ENCODE results near the gene TIPARP. TPM values are rescaled to one million over a fixed set of nuclear protein-coding genes. Genes with fewer than 3 reads are reported as not detected.

The TIPARP gene
- polyA plus RNA-seq, 1 experiment = 25.1 TPM

DNA sequence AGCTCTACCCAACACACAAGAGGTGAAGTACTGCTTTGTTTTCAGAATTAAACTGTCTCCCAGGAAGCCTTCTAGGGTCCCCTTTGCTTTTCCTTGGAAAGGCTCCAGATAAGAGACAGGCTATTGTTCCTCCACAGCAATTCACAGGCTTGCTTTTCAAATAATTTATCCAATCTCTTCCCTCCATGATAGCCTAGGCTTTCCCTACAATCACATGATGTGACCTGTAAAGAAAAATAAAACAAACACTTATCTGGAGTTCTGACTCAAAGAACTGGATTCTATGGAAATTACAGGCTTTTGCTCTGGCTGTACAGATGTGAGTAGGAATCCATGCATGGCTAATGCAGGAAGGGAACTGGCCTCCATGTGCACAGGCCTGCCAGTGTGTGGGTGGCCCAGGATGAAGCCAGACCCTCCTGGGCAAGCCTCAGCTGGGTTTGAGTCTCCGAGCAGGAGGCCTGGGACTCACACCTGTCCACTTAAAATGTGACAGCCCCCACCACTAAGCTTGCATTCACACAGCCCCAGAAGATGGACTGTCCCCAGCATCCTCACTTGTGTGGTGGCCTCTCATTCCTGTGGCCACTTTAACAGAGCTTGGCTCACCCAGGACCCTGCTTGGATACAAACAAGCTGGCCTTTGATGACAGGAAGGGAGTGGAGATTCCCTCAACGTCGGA lies 75.9 kb downstream of the TIPARP start:
- no peak for DNase-seq (ENCODE audit: low read depth, low spot score)
- Histone ChIP-seq H3K27me3 (ENCODE audit: control insufficient read depth, insufficient read depth, low read length) (no peaks in the 10 kb centered on the region), H3K27ac (ENCODE audit: low read depth, low read length) (peak overlapping the region; percentile 62), H3K9me3 (ENCODE audit: control insufficient read depth, insufficient read depth, low read length) (peaks cover 4% of the 10 kb centered on the region; the same call in 1 of the 2 replicates), H3K4me3 (ENCODE audit: low read depth, low read length) (no peak overlapping the region)
- TF ChIP-seq, protein P1, sequence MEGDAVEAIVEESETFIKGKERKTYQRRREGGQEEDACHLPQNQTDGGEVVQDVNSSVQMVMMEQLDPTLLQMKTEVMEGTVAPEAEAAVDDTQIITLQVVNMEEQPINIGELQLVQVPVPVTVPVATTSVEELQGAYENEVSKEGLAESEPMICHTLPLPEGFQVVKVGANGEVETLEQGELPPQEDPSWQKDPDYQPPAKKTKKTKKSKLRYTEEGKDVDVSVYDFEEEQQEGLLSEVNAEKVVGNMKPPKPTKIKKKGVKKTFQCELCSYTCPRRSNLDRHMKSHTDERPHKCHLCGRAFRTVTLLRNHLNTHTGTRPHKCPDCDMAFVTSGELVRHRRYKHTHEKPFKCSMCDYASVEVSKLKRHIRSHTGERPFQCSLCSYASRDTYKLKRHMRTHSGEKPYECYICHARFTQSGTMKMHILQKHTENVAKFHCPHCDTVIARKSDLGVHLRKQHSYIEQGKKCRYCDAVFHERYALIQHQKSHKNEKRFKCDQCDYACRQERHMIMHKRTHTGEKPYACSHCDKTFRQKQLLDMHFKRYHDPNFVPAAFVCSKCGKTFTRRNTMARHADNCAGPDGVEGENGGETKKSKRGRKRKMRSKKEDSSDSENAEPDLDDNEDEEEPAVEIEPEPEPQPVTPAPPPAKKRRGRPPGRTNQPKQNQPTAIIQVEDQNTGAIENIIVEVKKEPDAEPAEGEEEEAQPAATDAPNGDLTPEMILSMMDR (IDR thresholded peaks at IDR 0.05; ENCODE audit: low read depth, low read length) = no peak
- ChIA-PET CTCF (interaction anchor here (1.5 to 2.3 kb wide), 3 partner anchors 12 to 387 kb away, joined by 4 to 11 read pairs (median 8); no protein-coding TSS in a partner anchor), POLR2A (interaction anchor here (1.2 to 2.5 kb wide), 2 partner anchors 12 to 67 kb away, joined by 3 to 10 read pairs; no protein-coding TSS in a partner anchor)

DNA sequence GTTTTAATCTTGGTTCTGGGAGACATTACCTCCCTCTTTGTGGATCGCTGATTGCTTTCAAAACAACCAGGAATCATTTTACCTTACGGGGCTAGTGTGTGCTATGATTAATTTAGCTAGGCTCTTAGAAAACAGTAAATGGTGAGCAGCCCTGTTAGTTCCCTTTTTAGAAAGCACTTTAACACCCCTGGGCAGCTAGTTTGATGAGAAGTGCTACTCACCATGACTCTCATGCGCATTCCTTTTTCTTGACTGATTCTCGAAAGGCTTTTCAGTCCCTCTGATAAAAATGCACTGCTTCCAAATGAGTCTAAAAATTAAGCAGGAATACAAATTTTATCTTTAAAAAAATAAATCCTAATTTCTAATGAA lies 76.5 kb downstream of the TIPARP start:
- H3K27me3 ChIP-seq (ENCODE audit: control insufficient read depth, insufficient read depth, low read length) = no peaks in the 10 kb centered on the region
- ChIA-PET POLR2A (interaction anchor here (1.2 to 2.5 kb wide), 2 partner anchors 12 to 67 kb away, joined by 3 to 10 read pairs; no protein-coding TSS in a partner anchor), CTCF (interaction anchor here (1.5 to 2.3 kb wide), 3 partner anchors 11 to 386 kb away, joined by 4 to 11 read pairs (median 8); no protein-coding TSS in a partner anchor)
- no peak overlapping the region for H3K4me3 ChIP-seq (ENCODE audit: low read depth, low read length)
- TF ChIP-seq, protein P1 (IDR thresholded peaks at IDR 0.05; ENCODE audit: low read depth, low read length) = no peak
- peak overlapping the region; percentile 62 for H3K27ac ChIP-seq (ENCODE audit: low read depth, low read length)
- no peak for DNase-seq (ENCODE audit: low read depth, low spot score)
- peaks cover 4% of the 10 kb centered on the region; the same call in 1 of the 2 replicates for H3K9me3 ChIP-seq (ENCODE audit: control insufficient read depth, insufficient read depth, low read length)

DNA sequence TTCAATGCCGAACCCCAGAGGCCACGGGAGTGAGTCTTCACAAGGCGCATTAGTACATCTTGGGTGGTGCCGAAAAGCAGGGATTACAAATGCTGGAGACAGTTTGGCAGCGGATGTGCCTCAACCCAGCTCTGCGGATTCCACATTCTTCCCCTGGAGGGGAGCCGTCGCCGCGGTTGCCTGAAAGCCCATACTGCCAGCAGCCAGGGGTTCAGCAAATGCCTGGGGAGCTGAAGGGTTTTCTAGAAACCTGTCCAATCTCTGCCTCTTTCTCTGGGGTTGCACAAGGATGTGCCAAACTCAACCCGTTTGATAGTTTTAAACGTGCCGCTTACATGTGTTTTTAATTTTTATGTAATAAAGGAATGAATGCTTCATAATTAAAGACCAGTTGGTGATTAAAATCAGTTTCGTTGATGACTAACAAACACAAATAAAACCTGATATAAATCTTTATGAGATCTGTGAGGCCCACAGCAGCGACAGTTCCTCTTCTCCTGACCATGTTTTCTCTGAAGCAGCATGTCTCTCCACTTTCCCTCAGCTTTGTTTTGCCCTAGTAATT lies 77.2 kb downstream of the TIPARP start:
- TF ChIP-seq, protein P1 (IDR thresholded peaks at IDR 0.05; ENCODE audit: low read depth, low read length) = peak; percentile 13; the same call in 1 of the 2 replicates
- ChIA-PET CTCF (interaction anchor here (1.1 to 2.3 kb wide), 4 partner anchors 9 to 386 kb away, joined by 4 to 11 read pairs (median 6); no protein-coding TSS in a partner anchor), POLR2A (interaction anchor here (2.5 kb wide), 1 partner anchor 11 kb away, joined by 10 read pairs; no protein-coding TSS in a partner anchor)
- Histone ChIP-seq H3K27ac (ENCODE audit: low read depth, low read length) (peak overlapping the region; percentile 77), H3K9me3 (ENCODE audit: control insufficient read depth, insufficient read depth, low read length) (peaks cover 4% of the 10 kb centered on the region; the same call in 1 of the 2 replicates), H3K4me3 (ENCODE audit: low read depth, low read length) (peak overlapping the region; percentile 25), H3K27me3 (ENCODE audit: control insufficient read depth, insufficient read depth, low read length) (no peaks in the 10 kb centered on the region)
- DNase-seq (ENCODE audit: low read depth, low spot score) = peak; percentile 51

Other genes starting within 250 kb of the TIPARP start
- gene SSR3, start 119.5 kb upstream of the TIPARP start, polyA plus RNA-seq (2011; rRNA removed) = 293 and 328 TPM in 2 replicates
- 0.17 and 0.26 TPM in 2 replicates for gene LEKR1, start 151.8 kb downstream of the TIPARP start, polyA plus RNA-seq (2011; rRNA removed)